ENCODE results near the gene PCDHGA7. TPM values are rescaled to one million over a fixed set of nuclear protein-coding genes. Genes with fewer than 3 reads are reported as not detected.
"Not testable (repeated sequence)": the region's sequence is repeated elsewhere in the genome, so short reads cannot be mapped to it uniquely, and the experiment has no call there.

PCDHGA7 gene
- polyA plus RNA-seq, 4 donors = 2.0 to 2.6 (median 2.3) TPM

GRCh38 chr5:141366016-141366896 lies 16.3 kb upstream of the PCDHGA7 start:
- DNase-seq (ENCODE audit: low read depth in 4 of 4, low spot score in 2 of 4) = no peak

GRCh38 chr5:141369994-141370848 lies 12.3 kb upstream of the PCDHGA7 start, which contains the start of gene PCDHGB3:
Gene PCDHGB3, plus strand, starts transcription at chr5:141370242. Its CDS starts 153 bp downstream, at chr5:141370395.
- DNase-seq (ENCODE audit: low read depth in 4 of 4, low spot score in 2 of 4) = no peak

GRCh38 chr5:141371572-141372475 lies 10.7 kb upstream of the PCDHGA7 start:
- no peak for DNase-seq (ENCODE audit: low read depth in 4 of 4, low spot score in 2 of 4)

- DNase-seq (ENCODE audit: low read depth in 4 of 4, low spot score in 2 of 4) = no peak
Observed at GRCh38 chr5:141373673-141374317, 8.7 kb upstream of the PCDHGA7 start, which contains the start of gene PCDHGA6. Gene PCDHGA6, plus strand, starts transcription at chr5:141373891. Its CDS starts 193 bp downstream, at chr5:141374084.

GRCh38 chr5:141374627-141375026 lies 7.9 kb upstream of the PCDHGA7 start:
- DNase-seq (ENCODE audit: low read depth in 4 of 4, low spot score in 2 of 4) = no peak

DNA sequence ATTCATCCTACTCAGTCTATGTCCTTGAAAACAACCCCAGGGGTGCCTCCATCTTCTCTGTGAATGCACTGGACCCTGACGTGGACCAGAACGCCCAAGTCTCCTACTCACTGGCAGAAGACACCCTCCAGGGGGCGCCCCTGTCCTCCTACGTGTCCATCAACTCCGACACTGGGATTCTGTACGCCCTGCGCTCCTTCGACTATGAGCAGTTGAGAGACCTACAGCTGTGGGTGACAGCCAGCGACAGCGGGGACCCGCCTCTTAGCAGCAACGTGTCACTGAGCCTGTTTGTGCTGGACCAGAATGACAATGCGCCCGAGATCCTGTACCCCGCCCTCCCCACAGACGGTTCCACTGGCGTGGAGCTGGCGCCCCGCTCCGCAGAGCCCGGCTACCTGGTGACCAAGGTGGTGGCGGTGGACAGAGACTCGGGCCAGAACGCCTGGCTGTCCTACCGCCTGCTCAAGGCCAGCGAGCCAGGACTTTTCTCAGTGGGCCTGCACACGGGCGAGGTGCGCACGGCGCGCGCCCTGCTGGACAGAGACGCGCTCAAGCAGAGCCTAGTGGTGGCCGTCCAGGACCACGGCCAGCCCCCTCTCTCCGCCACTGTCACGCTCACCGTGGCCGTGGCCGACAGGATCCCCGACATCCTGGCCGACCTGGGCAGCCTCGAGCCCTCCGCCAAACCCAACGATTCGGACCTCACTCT lies 6.9 kb upstream of the PCDHGA7 start:
- not testable (repeated sequence) for DNase-seq (ENCODE audit: low read depth in 4 of 4, low spot score in 2 of 4)

DNA sequence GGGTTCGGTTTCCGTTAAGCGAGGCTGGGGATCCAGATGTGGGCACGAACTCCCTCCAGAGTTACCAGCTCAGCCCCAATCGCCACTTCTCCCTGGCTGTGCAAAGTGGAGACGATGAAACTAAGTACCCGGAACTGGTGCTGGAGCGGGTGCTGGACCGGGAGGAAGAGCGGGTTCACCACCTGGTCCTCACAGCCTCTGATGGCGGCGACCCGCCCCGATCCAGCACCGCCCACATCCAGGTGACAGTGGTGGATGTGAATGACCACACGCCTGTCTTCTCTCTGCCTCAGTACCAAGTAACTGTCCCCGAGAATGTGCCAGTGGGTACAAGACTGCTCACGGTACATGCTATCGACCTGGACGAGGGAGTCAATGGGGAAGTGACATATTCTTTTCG lies 803 bp downstream of the PCDHGA7 start:
- no peak for DNase-seq (ENCODE audit: low read depth in 4 of 4, low spot score in 2 of 4)

DNA sequence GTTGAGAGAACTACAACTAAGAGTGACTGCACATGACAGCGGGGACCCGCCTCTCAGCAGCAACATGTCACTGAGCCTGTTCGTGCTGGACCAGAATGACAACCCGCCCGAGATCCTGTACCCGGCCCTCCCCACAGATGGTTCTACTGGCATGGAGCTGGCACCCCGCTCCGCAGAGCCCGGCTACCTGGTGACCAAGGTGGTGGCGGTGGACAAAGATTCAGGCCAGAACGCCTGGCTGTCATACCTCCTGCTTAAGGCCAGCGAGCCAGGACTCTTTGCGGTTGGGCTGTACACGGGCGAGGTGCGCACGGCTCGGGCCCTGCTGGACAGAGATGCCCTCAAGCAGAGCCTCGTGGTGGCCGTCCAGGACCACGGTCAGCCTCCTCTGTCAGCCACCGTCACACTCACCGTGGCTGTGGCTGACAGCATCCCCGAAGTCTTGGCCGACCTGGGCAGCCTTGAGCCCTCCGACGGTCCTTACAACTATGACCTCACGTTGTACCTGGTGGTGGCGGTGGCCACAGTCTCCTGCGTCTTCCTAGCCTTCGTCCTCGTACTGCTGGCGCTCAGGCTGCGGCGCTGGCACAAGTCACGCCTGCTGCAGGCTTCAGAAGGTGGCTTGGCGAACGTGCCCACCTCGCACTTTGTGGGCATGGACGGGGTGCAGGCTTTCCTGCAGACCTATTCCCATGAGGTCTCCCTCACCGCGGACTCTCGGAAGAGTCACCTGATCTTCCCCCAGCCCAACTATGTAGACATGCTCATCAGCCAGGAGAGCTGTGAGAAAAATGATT lies 2.1 kb downstream of the PCDHGA7 start:
- no peak for DNase-seq (ENCODE audit: low read depth in 4 of 4, low spot score in 2 of 4)

DNA sequence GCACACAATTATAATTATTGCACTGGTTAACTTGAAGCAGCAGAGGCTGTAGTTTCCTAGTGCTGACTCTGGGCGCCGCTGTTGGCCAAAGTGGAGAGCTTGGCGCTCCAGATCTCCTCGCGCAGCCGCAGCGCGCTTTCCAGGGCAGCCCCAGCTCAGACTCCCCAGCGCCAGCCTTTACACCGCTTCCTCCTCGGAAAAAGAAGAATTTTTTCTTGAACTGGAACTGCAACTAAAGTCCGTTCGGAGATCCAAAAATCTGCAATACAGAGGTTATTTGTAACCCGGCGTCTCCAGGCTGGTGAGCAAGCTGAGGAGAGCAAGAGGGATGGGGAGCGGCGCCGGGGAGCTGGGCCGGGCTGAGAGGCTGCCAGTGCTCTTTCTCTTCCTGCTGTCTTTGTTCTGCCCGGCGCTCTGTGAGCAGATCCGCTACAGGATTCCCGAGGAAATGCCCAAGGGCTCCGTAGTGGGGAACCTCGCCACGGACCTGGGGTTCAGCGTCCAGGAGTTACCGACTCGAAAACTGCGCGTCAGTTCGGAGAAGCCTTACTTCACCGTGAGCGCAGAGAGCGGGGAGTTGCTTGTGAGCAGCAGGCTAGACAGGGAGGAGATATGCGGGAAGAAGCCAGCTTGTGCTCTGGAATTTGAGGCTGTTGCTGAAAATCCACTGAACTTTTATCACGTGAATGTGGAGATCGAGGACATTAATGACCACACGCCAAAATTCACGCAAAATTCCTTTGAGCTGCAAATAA lies 5.2 kb downstream of the PCDHGA7 start, which contains the start of gene PCDHGB4:
PCDHGB4 (plus strand) TSS at position 142 of the 755 bp plus-strand sequence; CDS start at position 329, 187 bp downstream.
- DNase-seq (ENCODE audit: low read depth in 4 of 4, low spot score in 2 of 4) = not testable (repeated sequence)

- no peak for DNase-seq (ENCODE audit: low read depth in 4 of 4, low spot score in 2 of 4)
Observed at GRCh38 chr5:141388661-141389060, 6.1 kb downstream of the PCDHGA7 start.

DNA sequence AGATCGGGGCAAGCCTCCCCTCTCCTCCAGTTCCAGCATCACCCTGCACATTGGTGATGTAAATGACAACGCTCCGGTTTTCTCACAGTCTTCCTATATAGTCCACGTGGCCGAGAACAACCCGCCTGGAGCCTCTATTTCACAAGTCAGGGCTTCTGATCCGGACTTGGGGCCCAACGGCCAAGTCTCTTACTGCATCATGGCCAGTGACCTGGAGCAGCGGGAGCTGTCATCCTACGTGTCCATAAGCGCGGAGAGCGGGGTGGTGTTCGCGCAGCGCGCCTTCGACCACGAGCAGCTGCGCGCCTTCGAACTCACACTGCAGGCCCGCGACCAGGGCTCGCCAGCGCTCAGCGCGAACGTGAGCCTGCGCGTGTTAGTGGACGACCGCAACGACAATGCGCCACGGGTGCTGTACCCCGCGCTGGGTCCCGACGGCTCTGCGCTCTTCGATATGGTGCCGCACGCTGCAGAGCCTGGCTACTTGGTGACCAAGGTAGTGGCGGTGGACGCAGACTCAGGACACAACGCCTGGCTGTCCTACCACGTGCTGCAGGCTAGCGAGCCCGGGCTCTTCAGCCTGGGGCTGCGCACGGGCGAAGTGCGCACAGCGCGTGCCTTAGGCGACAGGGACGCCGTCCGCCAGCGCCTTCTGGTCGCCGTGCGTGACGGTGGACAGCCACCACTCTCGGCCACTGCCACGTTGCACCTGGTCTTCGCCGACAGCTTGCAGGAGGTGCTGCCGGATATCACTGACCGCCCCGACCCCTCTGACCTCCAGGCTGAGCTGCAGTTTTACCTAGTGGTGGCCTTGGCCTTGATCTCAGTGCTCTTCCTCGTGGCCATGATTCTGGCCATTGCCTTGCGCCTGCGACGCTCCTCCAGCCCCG lies 6.9 kb downstream of the PCDHGA7 start:
- DNase-seq (ENCODE audit: low read depth in 4 of 4, low spot score in 2 of 4) = no peak

DNA sequence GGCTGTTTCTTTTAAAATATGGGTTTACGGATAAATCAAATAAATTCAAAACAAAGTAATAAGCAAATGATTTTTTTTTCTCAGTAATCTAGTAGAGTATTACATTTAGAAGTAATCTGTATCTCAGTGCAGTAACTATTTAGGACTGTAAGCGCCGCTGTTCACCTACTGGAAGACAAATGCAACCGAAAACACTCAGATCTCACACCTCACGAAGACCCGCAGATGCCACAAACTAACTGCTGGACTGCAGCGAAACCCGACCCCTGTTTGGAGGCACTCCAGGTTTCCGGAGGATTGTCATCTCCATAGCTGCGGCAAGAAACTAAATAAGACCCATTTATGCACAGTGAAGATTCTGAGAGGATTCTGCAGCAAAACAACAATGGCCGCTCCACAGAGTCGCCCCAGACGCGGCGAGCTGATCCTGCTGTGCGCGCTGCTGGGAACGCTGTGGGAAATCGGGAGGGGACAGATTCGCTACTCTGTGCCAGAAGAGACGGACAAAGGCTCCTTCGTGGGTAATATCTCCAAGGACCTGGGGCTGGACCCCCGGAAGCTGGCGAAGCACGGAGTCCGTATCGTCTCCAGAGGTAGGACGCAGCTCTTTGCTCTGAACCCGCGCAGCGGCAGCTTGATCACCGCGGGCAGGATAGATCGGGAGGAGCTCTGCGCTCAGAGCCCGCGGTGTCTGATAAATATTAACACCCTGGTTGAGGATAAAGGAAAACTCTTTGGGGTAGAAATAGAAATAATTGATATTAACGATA lies 10.1 kb downstream of the PCDHGA7 start, which contains the start of gene PCDHGA8:
PCDHGA8 (plus strand) TSS at position 205 of the 770 bp plus-strand sequence; CDS start at position 386, 181 bp downstream.
- DNase-seq (ENCODE audit: low read depth in 4 of 4, low spot score in 2 of 4) = no peak

GRCh38 chr5:141393267-141393666 lies 10.7 kb downstream of the PCDHGA7 start:
- no peak for DNase-seq (ENCODE audit: low read depth in 4 of 4, low spot score in 2 of 4)

GRCh38 chr5:141394401-141395187 lies 12.1 kb downstream of the PCDHGA7 start:
- not testable (repeated sequence) for DNase-seq (ENCODE audit: low read depth in 4 of 4, low spot score in 2 of 4)
